HG03521 (cell line): ENCODE measurements around the gene FZD7.

Experiments used
- ATAC-seq: cut with Tn5 transposase; IDR thresholded peaks from one replicate; pipeline ENCODE4 v1.9.1; 2021; ENCODE audit warnings: mild to moderate bottlenecking, moderate library complexity; ENCODE audit not compliant: unreplicated experiment

Gene FZD7

GRCh38 chr2:202065876-202066275 is 32.2 kb downstream of the FZD7 start:
- no peak for ATAC-seq

GRCh38 chr2:202066875-202067274 is 33.2 kb downstream of the FZD7 start:
- no peak for ATAC-seq

GRCh38 chr2:202067589-202067988 is 33.9 kb downstream of the FZD7 start:
- ATAC-seq: no peak

GRCh38 chr2:202069170-202070067 is 35.8 kb downstream of the FZD7 start:
- ATAC-seq: no peak

- no peak for ATAC-seq
These were observed 37.5 kb downstream of the FZD7 start for GRCh38 chr2:202071107-202071506.

- ATAC-seq: no peak
These were observed 38.6 kb downstream of the FZD7 start for GRCh38 chr2:202072226-202072625.

GRCh38 chr2:202072737-202073401 is 39.2 kb downstream of the FZD7 start, which contains the start of gene KIAA2012:
KIAA2012 (plus strand) TSS chr2:202073255; CDS start chr2:202073628, 373 bp downstream.
- no peak for ATAC-seq

- no peak for ATAC-seq
These were observed 40.7 kb downstream of the FZD7 start for GRCh38 chr2:202074324-202074723.

GRCh38 chr2:202079310-202079709 is 45.7 kb downstream of the FZD7 start:
- ATAC-seq: no peak

GRCh38 chr2:202084265-202084664 is 50.6 kb downstream of the FZD7 start:
- no peak for ATAC-seq
